Measurements from ENCODE around the gene SLC51B.
"Not testable (repeated sequence)": the region's sequence is repeated elsewhere in the genome, so short reads cannot be mapped to it uniquely, and the experiment has no call there.

The SLC51B gene

GRCh38 chr15:65041787-65042186 lies 3.4 kb upstream of the SLC51B start:
- no peak for DNase-seq

GRCh38 chr15:65042776-65043327 lies 2.3 kb upstream of the SLC51B start:
- DNase-seq = no peak

- not testable (repeated sequence) for DNase-seq
These were observed 969 bp upstream of the SLC51B start for GRCh38 chr15:65044218-65044617.

- DNase-seq = no peak
These were observed 3.1 kb downstream of the SLC51B start for GRCh38 chr15:65048241-65048640.

GRCh38 chr15:65049418-65049840 lies 4.2 kb downstream of the SLC51B start:
- peak; percentile 43 to 94 (median 84) for DNase-seq

- DNase-seq = no peak
These were observed 5.1 kb downstream of the SLC51B start for GRCh38 chr15:65050270-65050669.

GRCh38 chr15:65051266-65051665 lies 6.1 kb downstream of the SLC51B start:
- DNase-seq = no peak

GRCh38 chr15:65052956-65053355 lies 7.8 kb downstream of the SLC51B start:
- no peak for DNase-seq

- DNase-seq = peak in 52 of 58 donors; percentile 15 to 79 (median 56)
These were observed 9.4 kb downstream of the SLC51B start for GRCh38 chr15:65054333-65055200.

- no peak for DNase-seq
These were observed 10.1 kb downstream of the SLC51B start for GRCh38 chr15:65055201-65055870.

GRCh38 chr15:65056106-65056505 lies 10.9 kb downstream of the SLC51B start:
- peak in 23 of 58 donors; percentile 11 to 66 (median 30) for DNase-seq

GRCh38 chr15:65056868-65057548 lies 11.8 kb downstream of the SLC51B start:
- no peak for DNase-seq

GRCh38 chr15:65057549-65057940 lies 12.4 kb downstream of the SLC51B start:
- DNase-seq = no peak

GRCh38 chr15:65058394-65059368 lies 13.5 kb downstream of the SLC51B start:
- peak in 38 of 58 donors; percentile 13 to 81 (median 44) for DNase-seq

- DNase-seq = no peak
These were observed 14.2 kb downstream of the SLC51B start for GRCh38 chr15:65059369-65059750.

- no peak for DNase-seq
These were observed 14.9 kb downstream of the SLC51B start for GRCh38 chr15:65059931-65060596.

- DNase-seq = peak in 47 of 58 donors; percentile 8 to 83 (median 59)
These were observed 15.6 kb downstream of the SLC51B start for GRCh38 chr15:65060641-65061397.

GRCh38 chr15:65062061-65062460 lies 16.9 kb downstream of the SLC51B start:
- no peak for DNase-seq

- DNase-seq = no peak
These were observed 17.5 kb downstream of the SLC51B start for GRCh38 chr15:65062726-65063125.

Measured in anterior cingulate cortex (tissue), 58 donors.